HCT116 (cell line): Measurements from ENCODE around the gene SPTBN4. TPM values are rescaled to one million over a fixed set of nuclear protein-coding genes. Genes with fewer than 3 reads are reported as not detected.
"Not testable (repeated sequence)": the region's sequence is repeated elsewhere in the genome, so short reads cannot be mapped to it uniquely, and the experiment has no call there.

ENCODE experiments used
- ATAC-seq: fragments of 200-7000 bp; cut with Tn5 transposase; 2 replicates; pipeline ENCODE4 v1.9.1; 2020; ENCODE audit warnings: mild to moderate bottlenecking, moderate library complexity
- BruUV-seq: library from RNA; stranded (reverse); fragments of 400-500 nt; replicated peaks from 2 replicates; lab custom pipeline; 2021; lab: Mats Ljungman, UMichigan
- CTCF ChIA-PET: fragments of 300-600 bp; sonication (Branson Sonifier 250); formaldehyde crosslinking; loops from one replicate; lab custom pipeline; 2021; ENCODE audit warnings: antibody characterized with exemption; lab: Charles Lee
- POLR2A ChIA-PET: fragments of 300-600, 350-600 bp; sonication (Branson Sonifier 250); formaldehyde crosslinking; loops from one replicate; lab custom pipeline; 2021; ENCODE audit warnings: antibody characterized with exemption; lab: Charles Lee
- RAD21 ChIA-PET, 2 experiments: fragments of 300-600 bp; sonication (Branson Sonifier 250); formaldehyde crosslinking; loops; one replicate each; lab custom pipeline; 2023; ENCODE audit warnings: low total read pairs in 2 of 2; ENCODE audit not compliant: uncharacterized antibody in 2 of 2, unreplicated experiment in 2 of 2, low non-redundant PET in 1 of 2; lab: Charles Lee
- DNase-seq: peaks from one replicate; pipeline ENCODE4 v3.0.0-alpha.2; 2010; ENCODE audit warnings: low read depth, low spot score
- H2AFZ ChIP-seq: fragments of 200-600 bp; shearing (Covaris generic), sonication (generic); 2 replicates; pipeline ENCODE4 v1.6.1; 2017; ENCODE audit warnings: low read depth, mixed run types, mixed read lengths, antibody characterized with exemption, low read length; ENCODE audit not compliant: poor library complexity, severe bottlenecking
- H3K27ac ChIP-seq: 2 replicates; pipeline ENCODE4 v1.5.1; 2012; ENCODE audit warnings: low read depth, low read length
- H3K27me3 ChIP-seq: fragments of 200-600 bp; sonication (generic); 2 replicates; pipeline ENCODE4 v1.6.1; 2016; ENCODE audit warnings: mixed run types, low read length, mixed read lengths; ENCODE audit not compliant: insufficient read depth
- H3K36me3 ChIP-seq, 2 experiments: fragments of 200-500 bp in 1 of 2; fragments of 200-600 bp in 1 of 2; sonication (Bioruptor generic) in 1 of 2; sonication (generic) in 1 of 2; 2 replicates each; pipeline versions ENCODE4 v1.5.1 to v1.6.1; 2014 to 2016; ENCODE audit warnings: low read length in 2 of 2, inconsistent platforms in 1 of 2, mixed read lengths in 1 of 2, mixed run types in 1 of 2; ENCODE audit not compliant: insufficient read depth in 2 of 2, control insufficient read depth in 1 of 2
- H3K4me1 ChIP-seq, 2 experiments: fragments of 200-600 bp in 1 of 2; sonication (generic) in 1 of 2; 2 replicates each; pipeline versions ENCODE4 v1.5.1 to v1.6.1; 2012 to 2017; ENCODE audit warnings: low read length in 2 of 2, inconsistent platforms in 1 of 2, mild to moderate bottlenecking in 1 of 2, mixed read lengths in 1 of 2, mixed run types in 1 of 2, moderate library complexity in 1 of 2; ENCODE audit not compliant: insufficient read depth in 2 of 2, control insufficient read depth in 1 of 2
- H3K4me2 ChIP-seq: fragments of 200-600 bp; sonication (generic); 2 replicates; pipeline ENCODE4 v1.6.1; 2017; ENCODE audit warnings: mixed run types, low read length, mixed read lengths
- H3K4me3 ChIP-seq, 2 experiments: fragments of 200-600 bp in 1 of 2; sonication (generic) in 1 of 2; replicated peaks in 1 of 2; 2 replicates each; pipeline ENCODE4 v1.5.1; 2011 to 2016; ENCODE audit warnings: low read length in 2 of 2, control low read depth in 1 of 2, low read depth in 1 of 2, mild to moderate bottlenecking in 1 of 2, mixed read lengths in 1 of 2, mixed run types in 1 of 2
- H3K79me2 ChIP-seq: fragments of 200-600 bp; sonication (generic); 2 replicates; pipeline ENCODE4 v1.6.1; 2017; ENCODE audit warnings: mild to moderate bottlenecking, mixed run types, low read length, moderate library complexity, mixed read lengths; ENCODE audit not compliant: insufficient read depth
- H3K9ac ChIP-seq: fragments of 200-600 bp; sonication (generic); 2 replicates; pipeline ENCODE4 v1.6.1; 2016; ENCODE audit warnings: low read length, mixed read lengths
- H3K9me2 ChIP-seq: fragments of 200-600 bp; sonication (generic), shearing (Covaris generic); 2 replicates; pipeline ENCODE4 v1.6.1; 2017; ENCODE audit warnings: mixed run types, mild to moderate bottlenecking, moderate library complexity; ENCODE audit not compliant: insufficient read depth
- H3K9me3 ChIP-seq, 2 experiments: fragments of 200-500 bp in 1 of 2; fragments of 200-600 bp in 1 of 2; sonication (Bioruptor generic) in 1 of 2; sonication (generic) in 1 of 2; 2 replicates each; pipeline ENCODE4 v1.6.1; 2014 to 2017; ENCODE audit warnings: low read length in 2 of 2, mixed read lengths in 2 of 2, inconsistent platforms in 1 of 2, low read depth in 1 of 2, mild to moderate bottlenecking in 1 of 2, mixed run types in 1 of 2, moderate library complexity in 1 of 2; ENCODE audit not compliant: control insufficient read depth in 1 of 2, insufficient read depth in 1 of 2
- H4K20me1 ChIP-seq: fragments of 200-600 bp; sonication (generic), shearing (Covaris generic); 2 replicates; pipeline ENCODE4 v1.6.1; 2017; ENCODE audit warnings: mixed run types, mild to moderate bottlenecking, moderate library complexity; ENCODE audit not compliant: insufficient read depth
- SP1 ChIP-seq: IDR thresholded peaks from 2 replicates; pipeline ENCODE4 v1.6.1; 2012; ENCODE audit warnings: low read depth
- YY1 ChIP-seq: IDR thresholded peaks from 2 replicates; pipeline ENCODE4 v1.6.1; 2011; ENCODE audit warnings: low read length, low read depth, moderate library complexity, mild to moderate bottlenecking; ENCODE audit not compliant: insufficient replicate concordance; ENCODE audit errors: extremely low read depth
- ZBTB33 ChIP-seq: IDR thresholded peaks from 2 replicates; pipeline ENCODE4 v1.6.1; 2011; ENCODE audit warnings: mild to moderate bottlenecking, low read length, moderate library complexity; ENCODE audit not compliant: insufficient replicate concordance; ENCODE audit errors: extremely low read depth
- intact Hi-C: fragments of 100-400 bp; cut with micrococcal nuclease; formaldehyde crosslinking; loops from 2 replicates; pipeline ENCODE4 v1.10.0; 2022
- total RNA-seq: library from RNA; stranded (reverse); gene quantifications from one replicate; pipeline ENCODE4 v1.2.1, GENCODE V29; 2021; ENCODE audit not compliant: unreplicated experiment

The SPTBN4 gene
- total RNA-seq, 1 experiment from 2014 or later, result 4.6 TPM

- H3K27me3 ChIP-seq, DNase-seq, RAD21 ChIA-PET, H3K36me3 ChIP-seq, H2AFZ ChIP-seq, ATAC-seq, H3K9me3 ChIP-seq, intact Hi-C loops, H3K27ac ChIP-seq, BruUV-seq, H3K9me2 ChIP-seq, POLR2A ChIA-PET, H3K9ac ChIP-seq, H3K79me2 ChIP-seq, H4K20me1 ChIP-seq, H3K4me3 ChIP-seq: not testable (repeated sequence)
- peaks cover 29 to 49% of the 10 kb centered on the region in 2 experiments for H3K4me1 ChIP-seq
- CTCF ChIA-PET, result interaction anchor here (1.2 to 1.6 kb wide), 2 partner anchors 11 to 42 kb away, joined by 3 to 4 read pairs; no protein-coding TSS in a partner anchor
- 0 out of 2 replicates have a peak overlapping the region, but pooled peaks have one; percentile 16 for H3K4me2 ChIP-seq
Measured at GRCh38 chr19:40591724-40592123, 124.9 kb downstream of the SPTBN4 start.

GRCh38 chr19:40592170-40592569, 125.4 kb downstream of the SPTBN4 start:
- H3K9me3 ChIP-seq, result no peaks in the 10 kb centered on the region
- TF ChIP-seq YY1 (no peak), ZBTB33 (no peak), SP1 (peak; percentile 37; the same call in 1 of the 2 replicates)
- intact Hi-C loops, result no loop called here
- H3K9ac ChIP-seq, result no peak overlapping the region
- peaks cover 0 to under 1% of the 10 kb centered on the region in 2 experiments; a peak in 1 of 4 replicates for H3K36me3 ChIP-seq
- H4K20me1 ChIP-seq, result no peaks in the 10 kb centered on the region
- peak overlapping the region; percentile 16; the same call in 1 of the 2 replicates for H3K4me2 ChIP-seq
- ChIA-PET POLR2A (no interaction called here), RAD21 (no interaction called here), CTCF (interaction anchor here (1.2 to 1.6 kb wide), 2 partner anchors 10 to 43 kb away, joined by 3 to 4 read pairs; no protein-coding TSS in a partner anchor)
- H3K79me2 ChIP-seq, result no peaks in the 10 kb centered on the region
- H3K27ac ChIP-seq, result no peak overlapping the region
- H3K27me3 ChIP-seq, result no peaks in the 10 kb centered on the region
- BruUV-seq, result no TSS peak
- no peak overlapping the region for H3K4me3 ChIP-seq
- peaks cover 30 to 51% of the 10 kb centered on the region in 2 experiments for H3K4me1 ChIP-seq
- H3K9me2 ChIP-seq, result no peaks in the 10 kb centered on the region
- ATAC-seq (peak; percentile 41), DNase-seq (no peak)
- H2AFZ ChIP-seq, result no peak overlapping the region
